ENCODE measurements around the gene KL.

Gene KL

DNA sequence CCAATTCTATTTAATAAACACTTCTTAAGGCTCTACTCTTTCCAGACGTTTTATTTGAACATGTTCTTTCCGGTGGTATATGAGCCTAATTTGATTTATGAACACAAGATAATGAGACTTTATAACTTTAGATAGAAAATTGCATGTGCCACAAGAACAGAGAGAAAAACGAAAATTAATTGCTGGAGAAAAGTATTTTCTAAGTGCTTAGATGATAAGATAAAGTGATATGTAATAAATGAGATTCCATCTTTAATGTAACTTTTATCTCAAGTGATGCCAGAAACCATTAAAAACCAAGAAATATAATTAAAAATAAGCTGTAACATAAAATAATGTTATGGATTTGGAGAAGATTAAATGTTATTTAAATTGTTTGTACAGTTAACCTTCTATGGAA, 33.2 kb upstream of the KL start:
- TF ChIP-seq POU2F2 (IDR thresholded peaks at IDR 0.05; ENCODE audit: low read depth, low read length) (no peak), PAX5 (IDR thresholded peaks at IDR 0.05; ENCODE audit: insufficient read depth, low read length, severe bottlenecking) (no peak), POLR2AphosphoS5 (IDR thresholded peaks at IDR 0.05; ENCODE audit: low read depth, low read length) (no peak), SPI1 (IDR thresholded peaks at IDR 0.05; ENCODE audit: low read depth, low read length) (no peak), TAF1 (IDR thresholded peaks at IDR 0.05; ENCODE audit: low read depth, low read length) (no peak), POLR2A (IDR thresholded peaks at IDR 0.05; ENCODE audit: low read depth, low read length) (no peak)
- no peak for DNase-seq (ENCODE audit: insufficient read length, low spot score)
- no peak for FAIRE-seq

DNA sequence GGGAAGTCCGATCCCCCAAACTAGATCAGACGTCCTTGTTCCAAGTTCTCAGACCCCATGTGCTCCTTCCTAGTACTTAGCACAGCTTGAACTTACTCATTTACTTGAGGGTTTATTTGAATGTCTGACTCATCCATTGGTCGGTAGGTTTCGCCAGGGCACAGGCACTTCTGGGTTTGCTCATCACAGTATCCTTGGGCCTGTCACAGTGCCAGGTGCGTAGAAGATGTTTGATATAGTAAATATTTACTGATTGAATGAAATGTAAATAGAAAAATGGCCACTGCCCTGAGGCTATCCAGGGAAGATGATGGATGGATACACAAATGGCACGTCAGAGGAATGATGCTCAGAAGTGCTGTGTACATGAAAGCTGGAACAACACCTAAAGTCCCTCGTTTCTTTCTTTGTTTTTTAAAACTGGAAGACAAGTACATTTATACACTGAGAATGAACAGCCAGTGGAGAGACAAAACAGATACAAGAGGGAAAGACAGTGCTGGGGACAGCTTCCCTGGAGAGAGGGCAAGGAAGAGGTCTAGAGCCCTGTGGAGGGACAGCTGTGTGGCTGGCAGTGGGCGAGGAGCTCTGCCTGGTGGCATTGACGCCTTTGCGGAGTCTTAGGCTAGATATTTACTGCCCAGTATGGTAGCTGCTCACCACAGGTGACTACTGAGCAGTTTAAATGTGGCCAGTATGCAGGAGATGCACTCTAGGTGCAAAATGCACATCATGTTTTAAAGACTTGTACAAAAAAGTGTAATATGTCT, 31.2 kb upstream of the KL start:
- TF ChIP-seq POLR2A (IDR thresholded peaks at IDR 0.05; ENCODE audit: low read depth, low read length) (no peak), SPI1 (IDR thresholded peaks at IDR 0.05; ENCODE audit: low read depth, low read length) (no peak), PAX5 (IDR thresholded peaks at IDR 0.05; ENCODE audit: insufficient read depth, low read length, severe bottlenecking) (no peak), POLR2AphosphoS5 (IDR thresholded peaks at IDR 0.05; ENCODE audit: low read depth, low read length) (no peak), POU2F2 (IDR thresholded peaks at IDR 0.05; ENCODE audit: low read depth, low read length) (no peak), TAF1 (IDR thresholded peaks at IDR 0.05; ENCODE audit: low read depth, low read length) (no peak)
- DNase-seq (ENCODE audit: insufficient read length, low spot score), result no peak
- FAIRE-seq, result no peak

DNA sequence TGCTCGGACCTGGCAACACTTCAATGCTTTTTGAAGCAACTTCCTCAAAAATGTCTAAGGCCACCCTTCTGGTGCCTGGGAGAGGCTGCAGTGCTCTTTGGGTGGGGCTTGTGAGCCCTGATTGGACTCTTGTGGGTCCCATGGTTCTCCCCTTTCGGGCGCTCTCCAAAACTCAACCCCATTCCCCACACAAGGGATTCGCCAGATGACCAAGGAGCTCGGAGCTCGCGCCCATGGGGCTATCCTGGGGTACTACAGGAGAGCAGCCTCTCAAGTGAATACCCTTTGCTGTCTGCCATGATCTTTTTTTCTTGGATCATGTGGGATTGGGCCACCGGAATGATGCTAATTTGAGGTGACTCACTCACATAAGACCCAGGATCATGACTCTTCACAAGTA, 29.7 kb upstream of the KL start:
- DNase-seq (ENCODE audit: insufficient read length, low spot score) (no peak), FAIRE-seq (no peak)
- TF ChIP-seq TAF1 (IDR thresholded peaks at IDR 0.05; ENCODE audit: low read depth, low read length), result no peak
- no peak for TF ChIP-seq POU2F2 (IDR thresholded peaks at IDR 0.05; ENCODE audit: low read depth, low read length)
- TF ChIP-seq SPI1 (IDR thresholded peaks at IDR 0.05; ENCODE audit: low read depth, low read length), result no peak
- no peak for TF ChIP-seq POLR2AphosphoS5 (IDR thresholded peaks at IDR 0.05; ENCODE audit: low read depth, low read length)
- no peak for TF ChIP-seq PAX5 (IDR thresholded peaks at IDR 0.05; ENCODE audit: insufficient read depth, low read length, severe bottlenecking)
- no peak for TF ChIP-seq POLR2A (IDR thresholded peaks at IDR 0.05; ENCODE audit: low read depth, low read length)

DNA sequence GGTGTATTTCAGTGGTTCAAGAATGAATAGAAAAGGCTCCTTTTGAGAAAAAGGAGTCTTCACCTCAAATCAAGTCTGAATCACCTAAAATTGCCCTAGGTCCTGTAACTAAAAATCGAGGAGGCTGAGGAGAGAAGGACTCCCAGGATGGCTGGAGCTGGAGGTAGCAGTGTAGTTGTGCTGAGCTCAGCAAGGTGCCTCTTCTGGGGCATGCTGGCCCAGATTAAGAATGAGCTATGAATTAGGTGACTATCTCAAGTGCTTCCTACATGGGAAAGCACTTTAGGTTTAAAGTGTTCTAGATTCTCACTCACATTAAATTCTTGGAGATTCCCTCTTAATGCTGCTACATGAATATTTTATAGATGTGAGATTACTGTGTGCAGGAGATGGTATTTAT, 28.8 kb upstream of the KL start:
- FAIRE-seq, result no peak
- TF ChIP-seq TAF1 (IDR thresholded peaks at IDR 0.05; ENCODE audit: low read depth, low read length) (no peak), POLR2AphosphoS5 (IDR thresholded peaks at IDR 0.05; ENCODE audit: low read depth, low read length) (no peak), SPI1 (IDR thresholded peaks at IDR 0.05; ENCODE audit: low read depth, low read length) (no peak), POLR2A (IDR thresholded peaks at IDR 0.05; ENCODE audit: low read depth, low read length) (no peak), PAX5 (IDR thresholded peaks at IDR 0.05; ENCODE audit: insufficient read depth, low read length, severe bottlenecking) (no peak), POU2F2 (IDR thresholded peaks at IDR 0.05; ENCODE audit: low read depth, low read length) (no peak)
- no peak for DNase-seq (ENCODE audit: insufficient read length, low spot score)

DNA sequence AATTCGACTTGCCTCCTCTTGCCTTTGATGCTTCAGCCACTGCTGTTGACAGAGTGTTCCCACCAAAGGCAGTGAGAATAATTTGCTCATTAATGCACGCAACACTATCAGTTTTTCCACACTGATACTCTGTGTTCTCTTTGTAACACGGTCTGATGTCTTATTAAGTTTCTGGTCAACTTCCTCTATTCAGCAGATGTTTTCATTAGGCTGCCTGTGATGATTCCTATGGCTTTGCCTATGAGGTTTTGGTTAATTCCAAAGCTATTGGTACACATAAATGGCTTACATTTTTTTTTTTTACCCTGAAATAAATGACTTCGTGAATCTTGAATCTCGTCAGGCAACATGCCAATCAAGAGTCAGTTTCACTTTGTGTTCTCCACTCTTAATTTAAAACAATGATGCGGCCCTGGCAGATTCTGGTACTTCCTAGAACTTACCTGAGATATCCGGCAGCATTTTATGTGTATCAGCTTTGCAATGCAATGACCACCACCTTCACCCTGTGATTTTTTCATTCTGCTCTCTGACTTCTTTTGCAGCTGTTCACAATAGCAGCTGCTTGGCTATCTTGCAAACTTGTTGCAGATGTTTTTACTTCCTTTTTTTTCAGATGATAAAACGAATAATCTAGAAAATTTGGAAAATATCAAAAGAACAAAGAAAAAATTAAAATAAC, 27.5 kb upstream of the KL start:
- TF ChIP-seq PAX5 (IDR thresholded peaks at IDR 0.05; ENCODE audit: insufficient read depth, low read length, severe bottlenecking) (no peak), POLR2A (IDR thresholded peaks at IDR 0.05; ENCODE audit: low read depth, low read length) (no peak), POLR2AphosphoS5 (IDR thresholded peaks at IDR 0.05; ENCODE audit: low read depth, low read length) (no peak), SPI1 (IDR thresholded peaks at IDR 0.05; ENCODE audit: low read depth, low read length) (no peak), POU2F2 (IDR thresholded peaks at IDR 0.05; ENCODE audit: low read depth, low read length) (no peak), TAF1 (IDR thresholded peaks at IDR 0.05; ENCODE audit: low read depth, low read length) (no peak)
- FAIRE-seq (peak; percentile 69), DNase-seq (ENCODE audit: insufficient read length, low spot score) (no peak)

DNA sequence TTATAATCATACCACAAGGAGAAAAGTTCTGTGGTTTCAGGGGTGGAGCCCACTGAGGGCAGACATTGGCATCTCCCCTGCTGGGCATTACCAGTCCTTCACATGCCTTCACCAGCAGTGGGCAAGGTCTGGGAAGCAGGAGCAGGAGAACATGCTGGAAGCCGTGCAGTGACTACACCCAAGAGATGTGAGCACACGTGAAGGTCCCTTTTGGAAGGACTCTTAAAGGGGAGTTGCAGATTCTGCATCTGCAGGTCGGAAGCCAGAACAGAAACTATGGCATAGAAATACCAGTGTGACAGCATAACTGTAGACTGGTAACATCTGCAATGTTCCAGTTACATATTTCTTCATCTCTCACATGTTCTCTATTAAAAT, 26.9 kb upstream of the KL start:
- no peak for TF ChIP-seq TAF1 (IDR thresholded peaks at IDR 0.05; ENCODE audit: low read depth, low read length)
- no peak for TF ChIP-seq PAX5 (IDR thresholded peaks at IDR 0.05; ENCODE audit: insufficient read depth, low read length, severe bottlenecking)
- TF ChIP-seq SPI1 (IDR thresholded peaks at IDR 0.05; ENCODE audit: low read depth, low read length), result no peak
- no peak for TF ChIP-seq POLR2AphosphoS5 (IDR thresholded peaks at IDR 0.05; ENCODE audit: low read depth, low read length)
- no peak for TF ChIP-seq POLR2A (IDR thresholded peaks at IDR 0.05; ENCODE audit: low read depth, low read length)
- no peak for TF ChIP-seq POU2F2 (IDR thresholded peaks at IDR 0.05; ENCODE audit: low read depth, low read length)
- no peak for FAIRE-seq
- DNase-seq (ENCODE audit: insufficient read length, low spot score), result no peak

DNA sequence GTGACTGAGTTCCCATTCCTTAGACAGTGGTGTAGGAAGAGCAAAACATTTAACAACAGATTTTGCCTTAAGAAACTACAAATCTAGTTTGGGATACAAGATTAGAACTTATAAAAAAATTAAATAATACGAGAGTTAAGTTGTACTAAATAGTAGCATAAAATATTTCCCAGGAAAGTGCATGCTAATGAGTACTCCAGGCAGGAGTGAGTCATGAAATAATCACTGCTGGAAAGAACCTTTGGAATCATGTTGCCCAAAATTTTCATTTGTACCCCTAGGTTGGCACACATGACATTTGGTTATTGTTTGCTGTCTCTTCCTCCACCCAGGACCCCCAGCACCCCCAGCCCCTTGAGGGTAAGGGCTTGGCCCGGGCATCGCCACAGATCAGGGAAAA, 26.3 kb upstream of the KL start:
- no peak for FAIRE-seq
- TF ChIP-seq POU2F2 (IDR thresholded peaks at IDR 0.05; ENCODE audit: low read depth, low read length) (no peak), TAF1 (IDR thresholded peaks at IDR 0.05; ENCODE audit: low read depth, low read length) (no peak), SPI1 (IDR thresholded peaks at IDR 0.05; ENCODE audit: low read depth, low read length) (no peak), POLR2AphosphoS5 (IDR thresholded peaks at IDR 0.05; ENCODE audit: low read depth, low read length) (no peak), POLR2A (IDR thresholded peaks at IDR 0.05; ENCODE audit: low read depth, low read length) (no peak), PAX5 (IDR thresholded peaks at IDR 0.05; ENCODE audit: insufficient read depth, low read length, severe bottlenecking) (no peak)
- DNase-seq (ENCODE audit: insufficient read length, low spot score), result no peak

DNA sequence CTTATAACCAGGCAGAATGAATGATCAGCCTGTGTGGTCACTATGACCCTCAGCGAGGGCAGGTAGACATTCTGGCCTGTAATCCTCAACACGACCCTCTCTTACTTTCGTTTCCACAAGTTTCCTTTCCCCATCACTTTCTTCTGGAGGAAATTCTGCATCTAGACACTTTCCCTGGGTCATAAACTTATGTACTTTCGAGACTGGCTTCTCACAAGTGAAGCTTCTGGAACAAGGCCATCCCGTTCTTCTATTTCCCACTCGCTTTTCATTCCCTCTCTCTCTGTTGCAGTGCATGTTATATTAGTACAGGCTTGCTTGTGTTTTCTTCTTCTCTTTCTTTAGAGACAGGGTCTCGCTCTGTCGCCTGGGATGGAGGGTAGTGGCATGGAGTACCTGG, 23.1 kb upstream of the KL start:
- DNase-seq (ENCODE audit: insufficient read length, low spot score) (no peak), FAIRE-seq (no peak)
- TF ChIP-seq PAX5 (IDR thresholded peaks at IDR 0.05; ENCODE audit: insufficient read depth, low read length, severe bottlenecking), result no peak
- no peak for TF ChIP-seq SPI1 (IDR thresholded peaks at IDR 0.05; ENCODE audit: low read depth, low read length)
- no peak for TF ChIP-seq POU2F2 (IDR thresholded peaks at IDR 0.05; ENCODE audit: low read depth, low read length)
- no peak for TF ChIP-seq POLR2AphosphoS5 (IDR thresholded peaks at IDR 0.05; ENCODE audit: low read depth, low read length)
- TF ChIP-seq TAF1 (IDR thresholded peaks at IDR 0.05; ENCODE audit: low read depth, low read length), result no peak
- TF ChIP-seq POLR2A (IDR thresholded peaks at IDR 0.05; ENCODE audit: low read depth, low read length), result no peak

DNA sequence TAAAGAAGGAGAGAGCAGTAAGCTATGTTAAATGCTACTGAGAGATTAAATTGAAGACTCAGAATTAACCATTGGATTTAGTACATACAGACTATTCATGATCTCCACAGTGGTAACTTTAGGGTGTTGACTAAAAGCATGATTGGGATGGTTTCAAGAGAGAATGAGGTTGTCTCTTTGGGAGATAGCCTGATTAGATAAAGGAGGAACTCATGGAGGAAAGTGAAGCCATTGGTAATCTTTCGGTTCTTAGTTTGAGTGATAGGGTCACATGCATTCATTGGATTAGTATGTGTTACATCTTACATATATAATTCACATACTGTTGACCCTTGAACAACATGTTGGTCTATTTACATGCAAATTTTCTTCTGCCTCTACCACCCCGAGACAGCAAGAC, 18.8 kb upstream of the KL start:
- no peak for FAIRE-seq
- DNase-seq (ENCODE audit: insufficient read length, low spot score), result no peak
- TF ChIP-seq PAX5 (IDR thresholded peaks at IDR 0.05; ENCODE audit: insufficient read depth, low read length, severe bottlenecking) (no peak), POLR2A (IDR thresholded peaks at IDR 0.05; ENCODE audit: low read depth, low read length) (no peak), TAF1 (IDR thresholded peaks at IDR 0.05; ENCODE audit: low read depth, low read length) (no peak), POLR2AphosphoS5 (IDR thresholded peaks at IDR 0.05; ENCODE audit: low read depth, low read length) (no peak), POU2F2 (IDR thresholded peaks at IDR 0.05; ENCODE audit: low read depth, low read length) (no peak), SPI1 (IDR thresholded peaks at IDR 0.05; ENCODE audit: low read depth, low read length) (no peak; the same call in 1 of the 2 replicates)
